H9 (cell line): ENCODE measurements around the gene PRR14. TPM values are rescaled to one million over a fixed set of nuclear protein-coding genes. Genes with fewer than 3 reads are reported as not detected.

Experiments
- DNase-seq: peaks from one replicate; pipeline ENCODE4 v3.0.0-alpha.2; 2017
- H2AFZ ChIP-seq: one replicate; pipeline ENCODE4 v1.6.1; 2013; ENCODE audit warnings: mild to moderate bottlenecking, low read length, control low read depth, moderate library complexity
- H2AK5ac ChIP-seq: 2 replicates; pipeline ENCODE4 v1.6.1; 2013; ENCODE audit warnings: low read length, control low read depth, mixed read lengths; ENCODE audit not compliant: insufficient read length
- H2BK120ac ChIP-seq: one replicate; pipeline ENCODE4 v1.6.1; 2013; ENCODE audit warnings: low read depth, mild to moderate bottlenecking, low read length, control low read depth, inconsistent platforms; ENCODE audit not compliant: poor library complexity, severe bottlenecking
- H2BK12ac ChIP-seq: 2 replicates; pipeline ENCODE4 v1.6.1; 2013; ENCODE audit warnings: low read length, control low read depth, mixed read lengths, low read depth; ENCODE audit not compliant: insufficient read length
- H2BK15ac ChIP-seq: 2 replicates; pipeline ENCODE4 v1.6.1; 2013; ENCODE audit warnings: low read depth, low read length, control low read depth
- H2BK20ac ChIP-seq: one replicate; pipeline ENCODE4 v1.6.1; 2013; ENCODE audit warnings: low read depth, mild to moderate bottlenecking, low read length, control low read depth, inconsistent platforms; ENCODE audit not compliant: poor library complexity, severe bottlenecking
- H2BK5ac ChIP-seq: 2 replicates; pipeline ENCODE4 v1.6.1; 2013; ENCODE audit warnings: low read length, control low read depth, mixed read lengths; ENCODE audit not compliant: insufficient read length
- H3K14ac ChIP-seq: 2 replicates; pipeline ENCODE4 v1.6.1; 2013; ENCODE audit warnings: low read length, control low read depth; ENCODE audit not compliant: insufficient read depth
- H3K18ac ChIP-seq: 2 replicates; pipeline ENCODE4 v1.6.1; 2013; ENCODE audit warnings: low read depth, mild to moderate bottlenecking, mixed read lengths, low read length, control low read depth; ENCODE audit not compliant: insufficient read length
- H3K23ac ChIP-seq: 2 replicates; pipeline ENCODE4 v1.6.1; 2013; ENCODE audit warnings: low read length, control low read depth, mixed read lengths, low read depth; ENCODE audit not compliant: insufficient read length
- H3K23me2 ChIP-seq: 2 replicates; pipeline ENCODE4 v1.6.1; 2013; ENCODE audit warnings: low read depth, mild to moderate bottlenecking, mixed read lengths, low read length, control low read depth; ENCODE audit not compliant: insufficient read length, poor library complexity, severe bottlenecking
- H3K27ac ChIP-seq: 2 replicates; pipeline ENCODE4 v1.5.1; 2013; ENCODE audit warnings: low read length, control low read depth, mixed read lengths, low read depth; ENCODE audit not compliant: insufficient read length
- H3K27me3 ChIP-seq: 2 replicates; pipeline ENCODE4 v1.6.1; 2013; ENCODE audit warnings: low read length, control low read depth, inconsistent platforms; ENCODE audit not compliant: insufficient read depth
- H3K4ac ChIP-seq: 2 replicates; pipeline ENCODE4 v1.6.1; 2013; ENCODE audit warnings: low read depth, mild to moderate bottlenecking, control low read depth, inconsistent platforms, low read length, moderate library complexity
- H3K4me1 ChIP-seq: 2 replicates; pipeline ENCODE4 v1.6.1; 2013; ENCODE audit warnings: low read length, control low read depth, inconsistent platforms; ENCODE audit not compliant: insufficient read depth
- H3K4me2 ChIP-seq: 2 replicates; pipeline ENCODE4 v1.6.1; 2013; ENCODE audit warnings: low read length, control low read depth, mixed read lengths; ENCODE audit not compliant: insufficient read length, insufficient read depth
- H3K56ac ChIP-seq: 2 replicates; pipeline ENCODE4 v1.6.1; 2013; ENCODE audit warnings: low read depth, mild to moderate bottlenecking, mixed read lengths, low read length, control low read depth; ENCODE audit not compliant: insufficient read length
- H3K79me1 ChIP-seq: 2 replicates; pipeline ENCODE4 v1.6.1; 2013; ENCODE audit warnings: low read depth, mild to moderate bottlenecking, moderate library complexity, low read length, control low read depth, inconsistent platforms; ENCODE audit not compliant: insufficient read depth, poor library complexity, severe bottlenecking
- H3K79me2 ChIP-seq: 2 replicates; pipeline ENCODE4 v1.6.1; 2013; ENCODE audit warnings: low read length, control low read depth, inconsistent platforms; ENCODE audit not compliant: insufficient read depth
- H3K9ac ChIP-seq: 2 replicates; pipeline ENCODE4 v1.6.1; 2013; ENCODE audit warnings: low read length, control low read depth, mixed read lengths; ENCODE audit not compliant: insufficient read length; ENCODE audit errors: extremely low read depth
- H3K9me3 ChIP-seq: one replicate; pipeline ENCODE4 v1.6.1; 2013; ENCODE audit warnings: low read depth, low read length, inconsistent platforms; ENCODE audit not compliant: control insufficient read depth
- H3T11ph ChIP-seq: one replicate; pipeline ENCODE4 v1.6.1; 2013; ENCODE audit warnings: mild to moderate bottlenecking, low read length, control low read depth, inconsistent platforms
- H4K20me1 ChIP-seq: one replicate; pipeline ENCODE4 v1.6.1; 2013; ENCODE audit not compliant: control insufficient read depth, insufficient read length, insufficient read depth
- H4K5ac ChIP-seq: 2 replicates; pipeline ENCODE4 v1.6.1; 2013; ENCODE audit warnings: low read depth, mild to moderate bottlenecking, mixed read lengths, low read length, control low read depth; ENCODE audit not compliant: insufficient read length
- H4K8ac ChIP-seq: replicated peaks from 2 replicates; pipeline ENCODE4 v1.6.1; 2013; ENCODE audit warnings: low read length, control low read depth, mixed read lengths, low read depth; ENCODE audit not compliant: insufficient read length
- H4K91ac ChIP-seq: 2 replicates; pipeline ENCODE4 v1.6.1; 2013; ENCODE audit warnings: low read depth, mild to moderate bottlenecking, moderate library complexity, mixed read lengths, low read length, control low read depth; ENCODE audit not compliant: insufficient read length
- H3K27ac Mint-ChIP-seq, 3 experiments: 2 replicates in 2 of 3; 3 replicates in 1 of 3; pipeline ENCODE4 v1.8.0; 2020 to 2021; ENCODE audit warnings: mixed read lengths in 3 of 3, mild to moderate bottlenecking in 1 of 3, moderate library complexity in 1 of 3
- H3K27me3 Mint-ChIP-seq: 2 replicates; pipeline ENCODE4 v1.8.0; 2021; ENCODE audit warnings: low read depth, mild to moderate bottlenecking, moderate library complexity, mixed read lengths
- H3K36me3 Mint-ChIP-seq, 3 experiments: 2 replicates in 2 of 3; 3 replicates in 1 of 3; pipeline ENCODE4 v1.8.0; 2020 to 2021; ENCODE audit warnings: low read depth in 3 of 3, mixed read lengths in 3 of 3; ENCODE audit not compliant: insufficient read depth in 1 of 3
- H3K4me1 Mint-ChIP-seq, 2 experiments: 2 replicates each; pipeline ENCODE4 v1.8.0; 2020; ENCODE audit warnings: mixed read lengths in 2 of 2
- H3K4me3 Mint-ChIP-seq, 2 experiments: 2 replicates in 1 of 2; 3 replicates in 1 of 2; pipeline ENCODE4 v1.8.0; 2020 to 2021; ENCODE audit warnings: mild to moderate bottlenecking in 2 of 2, mixed read lengths in 2 of 2, moderate library complexity in 1 of 2
- H3K9me3 Mint-ChIP-seq, 2 experiments: 2 replicates in 1 of 2; 3 replicates in 1 of 2; pipeline ENCODE4 v1.8.0; 2020; ENCODE audit warnings: mild to moderate bottlenecking in 2 of 2, mixed read lengths in 2 of 2, moderate library complexity in 1 of 2
- WGBS: extraction: QIAGEN DNeasy Blood & Tissue Kit; methylation state at CpG from one replicate; pipeline ENCODE4 v1.1.7; 2013; ENCODE audit warnings: missing lambda C conversion rate, low lambda C conversion rate, mixed read lengths; ENCODE audit not compliant: insufficient read length; ENCODE audit errors: extremely low coverage; 5-methylcytosine and 5-hydroxymethylcytosine counted together
- total RNA-seq: library from RNA; stranded (reverse); gene quantifications from 2 replicates; pipeline ENCODE4 v1.2.1, GENCODE V29; 2021
- TF ChIP-seq, protein P1 (sequence below): fragments of 200-600 bp; sonication (generic); conservative IDR thresholded peaks from 3 replicates; pipeline ENCODE4 v1.8.0; 2021; ENCODE audit warnings: antibody characterized with exemption, mild to moderate bottlenecking

PRR14 gene
- total RNA-seq, 1 experiment from 2014 or later, result 11.6 TPM

DNA sequence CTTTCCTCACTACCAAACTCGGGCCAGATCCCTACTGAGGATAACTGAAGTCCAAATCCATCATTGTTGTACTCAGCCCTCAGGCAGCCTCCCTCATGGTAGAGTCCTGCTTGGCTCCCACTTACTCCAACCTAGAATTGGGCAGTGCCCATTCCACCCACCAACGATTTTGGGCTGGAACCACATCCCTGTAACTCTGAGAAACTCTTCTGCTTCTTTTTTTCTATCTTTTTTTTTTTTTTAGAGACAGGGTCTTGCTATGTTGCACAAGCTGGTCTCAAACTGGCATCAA is 1.2 kb downstream of the PRR14 start:
- no peak overlapping the region for H3K4ac ChIP-seq
- DNase-seq, result no peak
- H2BK12ac ChIP-seq, result no peak overlapping the region
- Mint-ChIP-seq H3K36me3 (peaks cover 5 to 25% (median 16%) of the 10 kb centered on the region in 3 experiments; a peak in 5 of 7 replicates), H3K9me3 (no peaks in the 10 kb centered on the region), H3K27me3 (peaks cover 40% of the 10 kb centered on the region), H3K4me1 (peaks cover 8 to 12% of the 10 kb centered on the region in 2 experiments; a peak in 3 of 4 replicates), H3K27ac (no peak overlapping the region), H3K4me3 (peak overlapping the region; percentile 61 to 81)
- H2BK5ac ChIP-seq, result no peak overlapping the region
- H2BK15ac ChIP-seq, result no peak overlapping the region
- H2BK120ac ChIP-seq, result no peak overlapping the region
- no peak overlapping the region for H2AFZ ChIP-seq
- no peak overlapping the region for H3K56ac ChIP-seq
- H4K8ac ChIP-seq, result no peak overlapping the region
- no peak overlapping the region for H3K9ac ChIP-seq
- H3K79me1 ChIP-seq, result no peaks in the 10 kb centered on the region
- no peaks in the 10 kb centered on the region for H3K4me1 ChIP-seq
- no peak overlapping the region for H2BK20ac ChIP-seq
- no CpG with 5 or more reads among the region's 2 CpGs for WGBS
- peaks cover 6% of the 10 kb centered on the region for H3K23me2 ChIP-seq
- TF ChIP-seq, protein P1, sequence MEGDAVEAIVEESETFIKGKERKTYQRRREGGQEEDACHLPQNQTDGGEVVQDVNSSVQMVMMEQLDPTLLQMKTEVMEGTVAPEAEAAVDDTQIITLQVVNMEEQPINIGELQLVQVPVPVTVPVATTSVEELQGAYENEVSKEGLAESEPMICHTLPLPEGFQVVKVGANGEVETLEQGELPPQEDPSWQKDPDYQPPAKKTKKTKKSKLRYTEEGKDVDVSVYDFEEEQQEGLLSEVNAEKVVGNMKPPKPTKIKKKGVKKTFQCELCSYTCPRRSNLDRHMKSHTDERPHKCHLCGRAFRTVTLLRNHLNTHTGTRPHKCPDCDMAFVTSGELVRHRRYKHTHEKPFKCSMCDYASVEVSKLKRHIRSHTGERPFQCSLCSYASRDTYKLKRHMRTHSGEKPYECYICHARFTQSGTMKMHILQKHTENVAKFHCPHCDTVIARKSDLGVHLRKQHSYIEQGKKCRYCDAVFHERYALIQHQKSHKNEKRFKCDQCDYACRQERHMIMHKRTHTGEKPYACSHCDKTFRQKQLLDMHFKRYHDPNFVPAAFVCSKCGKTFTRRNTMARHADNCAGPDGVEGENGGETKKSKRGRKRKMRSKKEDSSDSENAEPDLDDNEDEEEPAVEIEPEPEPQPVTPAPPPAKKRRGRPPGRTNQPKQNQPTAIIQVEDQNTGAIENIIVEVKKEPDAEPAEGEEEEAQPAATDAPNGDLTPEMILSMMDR, result no peak
- H3K4me2 ChIP-seq, result peak overlapping the region; percentile 87
- H3K79me2 ChIP-seq, result no peaks in the 10 kb centered on the region
- H3T11ph ChIP-seq, result no peak overlapping the region
- H3K9me3 ChIP-seq, result no peaks in the 10 kb centered on the region
- no peak overlapping the region for H2AK5ac ChIP-seq
- H3K27me3 ChIP-seq, result peaks cover 7% of the 10 kb centered on the region; the same call in 1 of the 2 replicates
- no peak overlapping the region for H3K18ac ChIP-seq
- no peak overlapping the region for H3K27ac ChIP-seq
- no peak overlapping the region for H4K5ac ChIP-seq
- no peak overlapping the region for H3K14ac ChIP-seq
- H4K20me1 ChIP-seq, result no peaks in the 10 kb centered on the region
- no peak overlapping the region for H4K91ac ChIP-seq
- no peak overlapping the region for H3K23ac ChIP-seq
